Mesothelial cell of epicardium (in vitro differentiated cells): ENCODE measurements around the gene ANKRD33B. TPM values are rescaled to one million over a fixed set of nuclear protein-coding genes. Genes with fewer than 3 reads are reported as not detected.

Source experiments
- DNase-seq, 2 experiments: peaks; one replicate each; pipeline ENCODE4 v3.0.0; 2021; ENCODE audit warnings: low spot score in 2 of 2; ENCODE audit not compliant: unreplicated experiment in 2 of 2
- H3K27ac Mint-ChIP-seq: 2 replicates; pipeline ENCODE4 v1.8.0; 2021; ENCODE audit warnings: mixed read lengths
- H3K27me3 Mint-ChIP-seq: 2 replicates; pipeline ENCODE4 v1.8.0; 2021; ENCODE audit warnings: low read depth, mixed read lengths
- H3K36me3 Mint-ChIP-seq: 2 replicates; pipeline ENCODE4 v1.8.0; 2021; ENCODE audit warnings: mixed read lengths
- H3K4me1 Mint-ChIP-seq: 2 replicates; pipeline ENCODE4 v1.8.0; 2021; ENCODE audit warnings: mixed read lengths
- H3K4me3 Mint-ChIP-seq: 2 replicates; pipeline ENCODE4 v1.8.0; 2021; ENCODE audit warnings: mild to moderate bottlenecking, moderate library complexity, mixed read lengths
- H3K9me3 Mint-ChIP-seq: 2 replicates; pipeline ENCODE4 v1.8.0; 2021; ENCODE audit warnings: mixed read lengths
- total RNA-seq: library from RNA; stranded (reverse); gene quantifications from 3 replicates; pipeline ENCODE4 v1.2.1, GENCODE V29; 2021
- TF ChIP-seq, protein P1 (sequence below): fragments of 200-600 bp; sonication (generic); IDR thresholded peaks from one replicate; pipeline ENCODE4 v1.5.0; 2021; ENCODE audit warnings: antibody characterized with exemption; ENCODE audit not compliant: unreplicated experiment

The ANKRD33B gene
- total RNA-seq, 1 donor from 2014 or later: 3.8 TPM

DNA sequence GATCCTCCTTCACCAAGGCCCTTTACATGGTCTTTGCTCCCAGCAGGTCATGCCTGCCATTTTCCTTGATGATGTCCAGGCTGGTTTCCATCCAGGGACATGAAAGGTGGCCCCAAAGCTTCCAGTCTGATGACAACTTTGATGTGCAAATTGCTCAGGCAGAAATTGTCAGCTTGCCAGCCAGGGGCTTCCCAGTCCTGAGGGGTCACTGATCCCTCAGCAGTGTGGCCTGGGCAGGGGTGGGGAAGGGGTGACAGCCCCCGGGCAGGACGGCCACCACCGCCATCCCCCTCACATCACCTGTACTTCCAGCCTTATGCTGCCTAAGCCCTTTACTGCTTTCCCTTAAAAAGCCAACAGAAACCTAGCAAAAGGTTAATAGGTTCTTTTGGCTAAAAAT is 96.3 kb downstream of the ANKRD33B start:
- Mint-ChIP-seq H3K4me1 (no peaks in the 10 kb centered on the region), H3K27me3 (no peaks in the 10 kb centered on the region), H3K27ac (no peak overlapping the region), H3K4me3 (no peak overlapping the region), H3K9me3 (peaks cover 6% of the 10 kb centered on the region), H3K36me3 (no peaks in the 10 kb centered on the region)
- no peak for DNase-seq
- TF ChIP-seq, protein P1, sequence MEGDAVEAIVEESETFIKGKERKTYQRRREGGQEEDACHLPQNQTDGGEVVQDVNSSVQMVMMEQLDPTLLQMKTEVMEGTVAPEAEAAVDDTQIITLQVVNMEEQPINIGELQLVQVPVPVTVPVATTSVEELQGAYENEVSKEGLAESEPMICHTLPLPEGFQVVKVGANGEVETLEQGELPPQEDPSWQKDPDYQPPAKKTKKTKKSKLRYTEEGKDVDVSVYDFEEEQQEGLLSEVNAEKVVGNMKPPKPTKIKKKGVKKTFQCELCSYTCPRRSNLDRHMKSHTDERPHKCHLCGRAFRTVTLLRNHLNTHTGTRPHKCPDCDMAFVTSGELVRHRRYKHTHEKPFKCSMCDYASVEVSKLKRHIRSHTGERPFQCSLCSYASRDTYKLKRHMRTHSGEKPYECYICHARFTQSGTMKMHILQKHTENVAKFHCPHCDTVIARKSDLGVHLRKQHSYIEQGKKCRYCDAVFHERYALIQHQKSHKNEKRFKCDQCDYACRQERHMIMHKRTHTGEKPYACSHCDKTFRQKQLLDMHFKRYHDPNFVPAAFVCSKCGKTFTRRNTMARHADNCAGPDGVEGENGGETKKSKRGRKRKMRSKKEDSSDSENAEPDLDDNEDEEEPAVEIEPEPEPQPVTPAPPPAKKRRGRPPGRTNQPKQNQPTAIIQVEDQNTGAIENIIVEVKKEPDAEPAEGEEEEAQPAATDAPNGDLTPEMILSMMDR: no peak

DNA sequence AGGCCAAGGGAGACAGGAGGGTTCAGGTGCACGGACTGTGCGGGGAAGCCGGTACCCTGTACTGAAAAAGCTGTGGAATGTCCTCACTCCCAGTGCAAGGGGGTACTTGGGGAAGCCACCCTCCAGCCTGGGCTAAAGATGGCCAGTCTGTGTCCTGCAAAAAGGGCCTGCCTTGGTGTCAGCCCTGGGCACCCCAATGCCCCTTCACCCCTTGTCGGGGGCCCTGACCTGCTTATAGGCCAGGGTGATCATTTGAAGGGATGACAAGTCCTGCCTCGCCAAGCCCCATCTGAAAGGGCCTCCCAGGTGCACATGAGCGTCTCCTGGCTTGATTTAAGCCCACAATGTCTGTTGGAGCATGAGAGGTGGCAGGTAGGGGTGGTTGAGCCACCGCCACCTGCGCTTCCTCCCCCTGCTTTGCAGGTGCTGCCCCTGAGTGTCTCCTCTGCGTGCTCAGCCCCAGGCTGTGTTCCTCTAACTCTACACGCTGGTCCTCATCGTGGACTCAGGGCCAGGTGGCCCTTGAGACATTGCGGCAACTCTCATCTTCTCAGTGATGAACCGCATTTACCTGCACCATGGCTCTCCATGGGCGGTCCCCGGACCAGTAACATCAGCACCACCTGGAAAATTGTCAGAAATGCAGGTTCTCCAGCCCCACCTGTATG is 97.0 kb downstream of the ANKRD33B start:
- Mint-ChIP-seq H3K4me1 (no peaks in the 10 kb centered on the region), H3K27ac (no peak overlapping the region), H3K9me3 (peaks cover 6% of the 10 kb centered on the region), H3K27me3 (no peaks in the 10 kb centered on the region), H3K4me3 (no peak overlapping the region), H3K36me3 (no peaks in the 10 kb centered on the region)
- no peak for DNase-seq
- TF ChIP-seq, protein P1: no peak

DNA sequence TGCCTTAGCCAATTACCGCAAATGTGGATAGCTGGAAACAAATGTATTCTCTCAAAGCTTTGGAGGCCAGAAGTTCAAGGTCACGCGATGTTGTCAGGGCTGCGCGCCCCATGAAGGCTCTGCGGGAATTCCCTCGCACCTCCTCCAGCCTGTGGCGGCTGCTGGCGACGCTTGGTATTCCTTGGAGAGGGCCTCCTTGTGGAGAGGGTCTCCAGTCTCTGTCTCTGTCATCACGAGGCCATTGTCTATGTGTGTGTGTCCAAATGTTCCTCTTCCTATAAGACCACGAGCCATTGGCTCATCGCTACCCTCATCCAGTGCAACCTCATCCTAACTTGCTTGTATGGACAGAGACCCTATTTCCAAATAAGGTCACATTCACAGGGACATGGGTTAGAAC is 97.5 kb downstream of the ANKRD33B start:
- TF ChIP-seq, protein P1: no peak
- Mint-ChIP-seq H3K4me1 (no peaks in the 10 kb centered on the region), H3K9me3 (peaks cover 6% of the 10 kb centered on the region), H3K27ac (no peak overlapping the region), H3K4me3 (no peak overlapping the region), H3K36me3 (no peaks in the 10 kb centered on the region), H3K27me3 (no peaks in the 10 kb centered on the region)
- DNase-seq: no peak

DNA sequence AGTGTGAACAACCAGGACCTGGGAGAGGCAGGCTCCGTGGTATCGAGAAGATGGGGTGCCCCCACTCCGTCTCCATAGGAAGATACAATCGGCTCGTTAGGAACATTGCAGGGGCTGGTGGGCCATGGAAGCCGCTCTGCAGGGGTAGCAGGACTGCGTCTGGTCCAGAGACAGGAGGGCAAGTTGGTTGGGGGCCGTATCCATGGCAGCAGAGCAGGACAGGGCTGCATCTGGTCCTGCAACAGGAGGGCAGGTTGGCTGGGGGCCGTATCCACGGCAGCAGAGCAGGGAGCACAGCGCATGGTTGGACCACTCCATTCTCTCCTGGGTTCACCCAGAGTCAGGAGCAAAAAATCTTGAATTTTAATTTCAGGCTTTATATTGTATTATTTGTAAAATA is 98.2 kb downstream of the ANKRD33B start:
- Mint-ChIP-seq H3K27ac (no peak overlapping the region), H3K9me3 (peaks cover 6% of the 10 kb centered on the region), H3K27me3 (no peaks in the 10 kb centered on the region), H3K36me3 (no peaks in the 10 kb centered on the region), H3K4me3 (no peak overlapping the region), H3K4me1 (no peaks in the 10 kb centered on the region)
- TF ChIP-seq, protein P1: no peak
- no peak for DNase-seq

DNA sequence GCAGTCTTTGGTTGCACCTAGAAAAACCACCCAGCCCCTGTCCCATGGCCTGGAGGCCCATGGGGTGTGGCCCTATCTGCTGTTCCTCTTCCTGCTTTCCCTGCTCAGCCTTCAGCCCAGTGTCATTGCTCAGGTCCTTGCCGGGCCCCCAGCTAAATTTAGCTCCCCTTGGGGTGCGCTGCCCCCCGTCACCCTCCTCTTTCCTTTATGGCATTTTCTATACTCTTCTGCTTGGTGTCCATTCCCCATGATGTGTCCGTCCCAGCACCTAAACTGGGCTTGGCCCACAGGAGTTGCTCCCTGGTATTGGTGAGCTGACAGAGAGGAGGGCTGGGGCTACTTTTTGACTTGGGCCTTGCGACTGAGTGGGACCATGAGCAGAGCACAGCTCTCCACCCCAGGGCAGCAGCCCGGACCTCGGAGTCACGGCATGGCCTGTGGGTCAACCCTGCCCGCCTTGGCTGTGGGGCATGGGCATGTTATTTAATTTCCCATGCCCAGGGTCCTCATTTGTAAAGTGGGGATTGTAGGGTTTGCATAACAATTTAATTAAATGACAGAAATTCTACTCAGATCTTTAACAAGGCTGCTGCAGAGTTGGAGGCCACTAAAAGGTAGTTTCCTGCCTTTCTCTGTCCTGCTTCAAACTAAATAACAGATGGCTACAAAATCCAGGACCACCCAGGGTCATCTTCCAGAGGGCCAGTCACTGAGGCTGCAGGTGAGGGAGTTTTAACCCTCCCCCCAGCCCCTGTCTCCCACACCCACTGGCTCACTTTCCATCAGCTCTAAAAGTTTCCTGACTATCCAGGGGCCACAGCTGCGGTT is 99.0 kb downstream of the ANKRD33B start:
- Mint-ChIP-seq H3K27ac (no peak overlapping the region), H3K4me1 (no peaks in the 10 kb centered on the region)

More for the DNA sequence above, 99.0 kb downstream of the ANKRD33B start:
- Mint-ChIP-seq H3K36me3 (no peaks in the 10 kb centered on the region), H3K9me3 (peaks cover 6% of the 10 kb centered on the region), H3K4me3 (no peak overlapping the region), H3K27me3 (no peaks in the 10 kb centered on the region)
- DNase-seq: no peak
- TF ChIP-seq, protein P1: no peak
